Fibroblast of skin of abdomen (primary cell): ENCODE measurements around the gene GLCE.
A peak's percentile ranks its signal among the peaks of the same experiment; 100 is the strongest.

Experiments
- DNase-seq: peaks from one replicate; pipeline ENCODE4 v3.0.0-alpha.2; 2013

Gene GLCE

DNA sequence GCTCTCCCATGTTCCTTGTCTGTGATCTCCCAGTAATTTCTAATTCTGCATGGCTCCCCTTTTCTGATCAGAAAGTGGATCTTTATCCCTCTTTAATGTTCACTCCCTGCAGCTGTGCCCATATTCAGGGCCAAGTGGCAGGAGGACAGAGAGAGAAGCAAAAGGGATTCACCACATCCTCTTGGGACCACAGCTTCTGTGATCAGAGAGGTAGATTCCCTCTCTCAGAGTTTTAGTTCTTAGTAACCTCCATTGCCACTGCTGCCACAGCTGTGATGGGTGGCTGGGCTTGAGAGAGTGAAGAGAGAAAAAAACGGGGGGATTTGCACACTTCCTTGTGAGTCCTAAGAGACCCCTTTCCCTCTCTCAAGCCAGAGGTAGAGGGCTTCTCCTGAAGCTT is 49.2 kb downstream of the GLCE start:
- DNase-seq = no peak

DNA sequence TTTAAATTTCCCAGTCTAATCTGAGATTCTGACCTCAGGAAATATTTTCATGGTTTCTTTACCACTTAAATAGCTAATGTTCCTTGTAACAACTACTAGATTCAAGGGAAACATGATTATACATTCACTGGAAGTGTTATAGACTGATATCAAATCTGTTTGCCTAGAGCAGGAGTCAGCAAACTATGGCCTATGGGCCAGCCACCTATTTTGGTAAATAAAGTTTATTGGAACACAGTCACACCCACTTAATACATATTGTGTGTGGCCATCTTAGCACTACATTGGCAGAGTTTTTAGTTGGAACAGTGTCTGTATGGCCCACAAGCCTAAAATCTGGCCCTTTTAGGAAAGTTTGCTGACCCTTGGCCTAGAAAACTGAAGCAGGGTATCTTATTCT is 50.1 kb downstream of the GLCE start:
- no peak for DNase-seq

DNA sequence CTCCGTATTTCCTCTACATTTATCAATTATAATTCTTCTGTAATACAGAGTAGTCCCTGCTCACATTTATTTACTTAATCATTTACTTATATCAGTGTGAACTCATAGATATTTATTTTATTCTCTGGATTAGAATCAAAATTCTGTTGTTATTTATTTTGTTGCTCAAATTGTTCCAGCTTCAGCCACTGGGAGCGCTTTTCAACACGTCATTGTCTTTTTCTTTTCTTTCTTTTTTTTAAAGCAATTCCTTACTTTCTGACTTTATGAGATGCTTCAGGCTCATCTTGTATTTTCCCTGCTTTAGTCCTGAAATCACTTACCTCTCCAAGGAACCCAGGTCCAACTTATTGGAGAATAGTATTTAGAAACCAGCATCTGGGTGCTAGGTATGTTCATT is 53.4 kb downstream of the GLCE start:
- no peak for DNase-seq

DNA sequence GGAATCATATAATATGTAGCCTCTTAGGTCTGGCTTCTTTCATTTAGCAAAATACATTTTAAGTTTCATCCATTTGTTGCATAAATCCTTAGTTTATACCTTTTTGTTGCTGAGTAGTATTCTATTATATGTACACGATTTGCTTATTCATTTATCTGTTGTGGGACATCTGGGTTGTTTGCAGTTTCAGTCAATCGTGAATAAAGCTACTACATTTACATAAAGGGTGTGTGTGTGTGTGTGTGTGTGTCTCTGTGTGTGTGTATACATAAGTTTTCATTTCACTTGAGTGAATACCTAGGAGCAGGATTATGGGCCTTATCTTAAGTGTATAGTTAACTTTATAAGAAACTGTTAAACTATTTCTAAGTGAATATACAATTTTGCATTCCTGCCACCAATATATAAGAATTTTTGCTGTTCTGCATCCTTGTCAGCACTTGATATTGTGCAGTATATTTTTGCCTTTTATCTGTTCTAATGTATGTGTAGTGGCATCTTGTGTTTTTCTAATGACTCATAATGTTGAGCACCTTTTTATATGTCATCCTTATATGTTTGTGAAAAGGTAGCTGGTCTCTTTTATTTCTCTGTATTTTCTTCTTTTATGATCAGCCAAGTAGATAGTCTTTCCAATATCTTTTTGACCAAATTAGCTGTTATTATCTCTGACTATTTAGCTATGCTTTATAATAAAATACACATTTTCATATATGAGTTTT is 55.0 kb downstream of the GLCE start:
- DNase-seq = no peak

DNA sequence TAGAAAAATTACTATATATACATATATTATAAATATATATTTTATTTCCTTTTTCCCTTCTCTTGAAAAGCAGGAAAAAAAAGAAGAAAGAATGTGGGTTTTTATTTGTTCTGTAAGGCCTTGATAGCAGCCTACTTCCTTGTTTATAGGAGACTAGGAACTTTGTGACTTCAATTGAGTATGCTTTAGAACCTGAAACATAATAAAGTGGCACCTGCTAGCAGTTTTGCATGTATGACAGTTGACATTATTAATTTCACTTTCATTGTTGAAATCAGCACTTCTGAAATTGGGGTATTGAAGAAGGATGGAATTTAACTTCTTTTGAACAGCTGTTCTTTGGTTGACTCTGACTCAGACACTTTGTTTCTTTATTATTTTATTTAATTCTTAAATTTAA is 56.9 kb downstream of the GLCE start:
- DNase-seq = no peak

DNA sequence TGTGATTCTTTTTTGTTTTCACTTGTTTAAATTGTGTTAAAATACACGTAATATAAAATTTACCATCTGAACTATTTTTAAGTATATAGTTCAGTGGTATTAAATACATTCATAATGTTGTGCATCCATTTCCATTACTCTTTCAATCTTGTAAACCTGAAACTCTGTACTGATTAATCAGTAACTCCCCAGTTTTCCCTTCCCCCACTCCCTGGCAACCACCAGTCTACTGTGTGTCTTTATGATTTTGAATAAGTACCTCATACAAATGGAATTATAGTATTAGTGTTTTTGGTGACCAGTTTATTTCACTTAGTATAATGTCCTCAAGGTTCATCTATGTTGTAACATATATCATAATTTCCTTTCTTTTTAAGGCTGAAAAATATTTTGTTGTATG is 59.3 kb downstream of the GLCE start:
- DNase-seq = no peak

DNA sequence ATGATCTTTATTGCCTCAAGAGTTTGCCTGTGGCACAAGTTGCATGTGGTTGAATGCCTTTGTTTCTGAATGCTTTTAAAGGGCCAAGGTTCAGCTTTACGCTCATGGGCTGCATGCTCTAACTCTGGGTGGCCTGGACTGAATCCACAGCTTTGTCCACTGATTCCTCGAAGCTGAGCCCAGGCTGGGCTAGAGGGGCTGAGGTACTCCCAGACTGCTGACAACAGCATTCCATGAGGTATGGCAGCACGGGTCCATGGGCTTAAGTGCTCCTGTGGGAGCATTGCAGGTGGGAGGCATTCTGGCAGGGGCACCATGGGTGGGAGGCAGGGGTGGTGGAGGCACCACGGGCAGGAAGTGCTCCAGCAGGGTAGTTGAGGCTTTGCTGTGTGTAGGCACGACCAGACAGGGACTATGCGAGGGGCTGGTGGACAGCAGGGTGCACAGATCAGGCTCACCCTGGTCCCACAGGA is 61.6 kb downstream of the GLCE start:
- no peak for DNase-seq

DNA sequence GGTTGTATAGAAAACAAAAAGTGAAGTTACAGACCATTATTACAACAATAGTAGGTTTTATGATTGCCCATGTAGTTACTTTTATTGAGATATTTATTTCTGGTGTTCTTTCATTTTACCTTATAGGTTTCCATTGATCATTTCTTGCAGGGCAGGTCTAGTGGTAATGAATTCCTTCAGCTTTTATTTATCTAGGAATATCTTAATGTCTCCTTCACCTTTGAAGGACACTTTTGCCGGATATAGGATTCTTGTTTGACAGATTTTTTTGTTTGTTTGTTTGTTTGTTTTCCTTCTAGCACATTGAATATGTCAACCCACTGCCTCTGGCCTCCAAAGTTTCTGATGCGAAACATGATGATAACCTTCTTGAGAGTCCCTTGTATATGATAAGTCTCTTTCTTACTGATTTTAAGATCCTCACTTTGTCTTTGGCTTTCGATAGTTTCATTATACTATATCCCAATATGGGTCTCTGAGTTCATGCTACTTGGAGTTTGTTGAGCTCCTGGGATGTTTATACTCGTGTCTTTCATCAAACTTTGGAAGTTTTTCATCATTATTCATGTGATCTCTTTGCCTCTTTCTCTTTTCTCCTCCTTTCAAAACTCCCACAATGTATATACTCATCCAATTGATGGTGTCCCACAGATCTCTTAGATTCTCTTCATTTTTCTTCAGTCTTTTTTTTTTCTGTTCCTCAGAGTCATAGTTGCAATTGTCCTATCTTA is 62.8 kb downstream of the GLCE start:
- no peak for DNase-seq

DNA sequence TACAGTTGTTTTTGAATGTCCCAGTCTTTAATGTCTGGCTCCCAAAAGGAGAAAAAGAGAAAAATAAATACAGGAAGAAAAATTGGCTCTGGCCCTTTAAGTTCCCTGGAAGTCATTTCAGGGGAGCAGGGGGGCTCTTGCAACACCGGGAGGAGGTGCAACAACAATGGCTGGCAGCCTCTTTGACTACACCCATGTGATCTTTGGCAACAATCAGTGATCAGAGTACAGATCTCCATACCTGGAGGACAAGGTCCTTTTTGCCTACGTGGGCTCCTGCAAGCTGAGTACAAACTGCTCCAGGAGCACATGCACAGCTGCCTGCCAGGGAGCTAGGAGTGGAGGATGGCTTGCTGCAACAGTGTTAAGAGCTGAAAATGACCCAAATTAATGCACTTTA is 63.9 kb downstream of the GLCE start:
- no peak for DNase-seq

DNA sequence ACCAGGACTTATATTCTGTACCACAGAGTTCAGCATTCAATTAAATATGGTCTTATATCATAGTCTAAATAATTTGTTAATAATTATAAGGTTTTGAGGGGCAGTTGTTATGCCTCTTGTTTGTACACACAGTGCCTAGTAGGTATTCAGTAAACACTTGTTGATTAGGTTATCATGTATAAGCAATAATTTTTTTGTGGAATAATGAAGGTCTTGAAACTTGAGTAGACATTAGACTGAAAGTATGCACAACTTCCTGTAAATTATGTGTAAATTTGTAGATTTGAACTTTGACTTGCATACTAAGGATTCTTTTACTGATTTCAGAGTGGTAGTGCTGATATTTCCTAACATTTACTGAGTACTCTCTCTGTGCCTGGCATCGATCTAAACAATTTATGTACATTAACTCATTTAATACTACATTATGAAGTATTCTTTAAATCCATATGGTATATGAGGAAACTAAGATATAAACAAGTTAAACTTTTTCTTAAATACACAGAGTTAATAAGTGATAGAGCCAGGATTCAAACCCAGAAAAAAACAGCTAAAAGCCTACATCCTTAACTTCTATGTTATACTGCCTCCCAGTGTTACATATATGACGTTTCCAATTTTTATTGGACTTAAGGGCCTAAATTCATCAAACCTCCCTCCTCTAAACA is 65.1 kb downstream of the GLCE start:
- peak; percentile 28 for DNase-seq

DNA sequence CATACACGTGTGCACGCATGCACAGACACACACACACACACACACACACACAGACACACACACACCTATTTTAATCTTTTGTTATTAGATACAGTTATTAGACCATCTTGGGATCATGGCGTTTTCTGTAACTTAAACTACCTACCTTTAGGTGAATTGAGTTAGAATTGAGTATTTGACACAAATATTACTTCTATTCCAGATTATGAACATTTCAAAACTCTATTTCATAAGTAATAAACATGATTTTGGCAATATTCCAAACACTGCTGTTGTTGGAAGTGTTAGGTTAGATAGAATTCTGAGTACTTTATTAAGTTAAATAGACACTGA is 65.6 kb downstream of the GLCE start:
- DNase-seq = no peak

DNA sequence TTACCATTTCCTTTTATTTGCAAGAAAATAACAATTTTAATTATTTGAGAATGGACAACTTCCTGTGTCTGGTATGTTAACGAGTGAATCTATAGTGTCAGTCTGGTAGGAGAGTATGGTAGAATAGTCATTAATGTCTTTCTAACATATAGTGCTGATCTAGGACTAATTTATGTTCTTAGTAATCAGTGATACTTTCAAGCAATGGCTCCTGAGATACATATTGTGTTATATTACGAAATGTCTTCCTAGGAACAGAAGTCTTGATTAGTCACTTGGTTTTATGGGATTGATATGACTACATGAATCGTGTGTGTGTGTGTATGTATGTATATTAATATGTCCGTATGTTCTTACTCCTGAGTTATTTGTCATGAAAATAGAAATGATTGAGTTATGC is 71.7 kb downstream of the GLCE start:
- DNase-seq = peak; percentile 24

DNA sequence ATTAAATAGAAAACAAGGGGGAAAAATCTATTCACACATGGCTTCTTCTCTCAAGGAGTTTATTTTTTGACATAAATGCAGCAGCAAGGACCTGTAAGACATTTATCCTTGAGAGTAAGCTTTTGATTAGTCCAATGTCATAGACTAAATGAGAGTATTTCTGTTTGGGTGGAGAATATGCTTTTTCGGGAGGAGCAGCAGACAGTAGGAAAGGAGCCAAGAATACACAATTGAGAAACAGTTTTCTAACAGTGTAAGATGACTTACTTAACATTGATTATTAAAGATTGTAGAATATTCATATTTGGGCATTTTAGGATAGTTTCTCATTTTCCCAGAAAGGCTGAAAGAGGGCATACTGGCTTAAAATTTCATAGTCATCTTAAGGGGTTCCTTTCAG is 72.3 kb downstream of the GLCE start:
- DNase-seq = no peak

DNA sequence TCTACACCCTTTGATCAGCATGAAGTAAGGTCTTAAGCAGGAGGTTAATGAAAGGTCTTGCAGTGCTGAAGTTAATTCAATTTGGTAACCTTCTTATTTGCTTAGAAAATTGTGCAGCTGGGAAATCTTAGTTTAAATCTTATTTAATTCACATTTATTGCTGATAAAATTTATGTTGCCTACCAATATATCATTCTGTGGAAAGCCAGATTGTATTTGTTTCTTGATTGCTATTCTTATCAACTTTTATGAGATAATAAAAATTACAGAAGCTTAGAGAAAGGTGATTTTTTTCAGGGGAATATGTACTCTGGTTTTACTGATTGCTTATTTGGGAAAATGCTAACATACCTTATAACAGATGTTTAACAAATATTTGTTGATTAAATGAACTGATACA is 74.2 kb downstream of the GLCE start:
- DNase-seq = no peak

DNA sequence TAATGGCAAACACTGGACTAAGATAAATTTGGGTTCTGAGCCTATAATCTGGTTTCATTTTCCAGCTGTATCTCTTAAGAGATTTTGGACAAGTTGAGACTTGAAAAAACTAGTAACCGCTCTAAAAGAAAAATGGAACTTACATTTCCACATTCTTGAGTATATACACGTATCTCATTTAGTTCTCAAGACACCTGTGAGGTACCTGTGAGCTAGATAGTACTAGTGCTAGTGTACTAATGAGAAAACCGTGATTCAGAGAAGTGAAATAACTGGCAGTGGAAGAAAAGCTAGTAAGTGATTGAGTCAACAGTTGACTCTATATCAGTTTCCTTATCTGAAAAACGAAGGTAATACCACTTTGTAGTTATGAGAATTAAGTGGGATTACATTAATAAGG is 76.1 kb downstream of the GLCE start:
- no peak for DNase-seq

DNA sequence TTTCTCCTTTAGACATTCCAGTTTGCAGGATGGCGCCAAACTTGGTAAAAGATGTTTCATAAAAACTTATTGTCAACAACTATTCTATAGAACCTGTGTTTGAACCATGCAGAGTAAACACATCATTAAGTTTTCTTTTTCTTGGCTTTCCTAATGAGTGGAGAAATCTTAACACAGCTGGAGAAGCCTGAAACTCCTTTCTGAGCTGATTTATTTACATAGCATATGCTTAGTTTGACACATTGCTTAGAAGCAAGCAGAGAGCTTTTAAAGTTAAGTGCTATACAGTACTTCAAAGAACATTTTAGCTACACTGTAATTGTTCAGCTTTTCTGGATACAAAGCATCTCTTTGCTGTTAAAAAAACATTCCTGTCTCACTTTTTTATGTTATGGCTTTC is 77.3 kb downstream of the GLCE start:
- DNase-seq = no peak

DNA sequence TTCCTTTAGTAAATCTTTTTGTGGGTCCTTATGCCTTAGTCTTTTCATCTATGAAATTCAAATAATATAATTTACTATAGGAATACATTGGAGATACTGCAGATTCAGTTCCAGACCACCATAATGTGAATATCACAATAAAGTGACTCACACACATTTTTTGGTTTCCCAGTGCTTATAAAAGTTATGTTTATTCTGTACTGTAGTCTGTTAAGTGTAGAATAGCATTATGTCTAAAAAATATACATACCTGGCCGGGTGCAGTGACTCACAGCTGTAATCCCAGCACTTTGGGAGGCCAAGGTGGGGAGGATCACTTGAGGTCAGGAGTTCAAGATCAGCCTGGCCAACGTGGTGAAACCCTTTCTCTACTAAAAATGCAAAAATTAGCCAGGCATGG is 84.4 kb downstream of the GLCE start:
- peak; percentile 7 for DNase-seq

DNA sequence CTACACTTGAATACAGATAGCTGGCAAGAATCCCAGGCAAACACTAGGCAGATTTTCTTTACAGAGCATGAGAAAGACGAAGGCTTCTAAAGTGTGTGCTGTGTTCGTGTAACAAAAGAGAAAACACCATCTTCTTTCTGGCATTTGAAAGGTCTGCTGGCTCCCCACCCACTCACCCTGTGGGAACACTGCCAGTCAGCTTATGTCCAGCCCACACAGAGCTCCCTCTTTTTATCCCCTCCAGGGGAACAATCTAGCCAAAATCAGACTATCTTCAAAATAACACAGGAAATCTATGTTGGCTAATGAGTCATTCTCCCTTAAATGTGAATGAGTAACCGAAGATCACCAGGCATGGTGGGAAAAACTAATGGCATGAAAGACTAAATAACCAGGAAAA is 92.7 kb downstream of the GLCE start:
- peak; percentile 83 for DNase-seq

DNA sequence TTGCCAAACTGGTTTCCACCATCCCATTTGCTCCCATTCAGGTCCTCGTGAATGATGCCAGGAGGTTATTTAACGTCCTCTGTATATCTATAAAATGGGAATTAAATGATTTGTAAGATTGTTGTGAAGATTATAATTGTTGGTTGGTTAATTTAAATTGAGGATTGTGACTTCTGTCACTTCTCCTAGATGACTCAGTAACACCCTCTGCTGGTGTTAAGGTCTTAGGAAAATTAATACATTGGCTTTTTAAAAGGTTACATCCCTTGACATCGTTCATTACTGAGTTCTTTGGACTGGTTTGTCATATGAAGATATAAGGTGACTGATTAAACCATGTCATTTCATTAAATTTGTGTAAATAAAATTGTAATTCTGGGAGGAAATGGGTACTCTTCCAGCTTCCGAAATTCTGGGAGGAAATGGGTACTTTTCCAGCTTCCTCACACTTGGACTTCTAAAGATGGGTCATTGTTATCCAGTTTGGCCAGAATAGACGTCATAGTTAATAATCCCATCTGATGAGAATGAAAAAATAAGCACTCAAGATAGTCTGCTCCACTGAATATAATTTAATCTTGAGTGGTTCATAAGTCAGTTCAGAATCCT is 105.0 kb downstream of the GLCE start:
- DNase-seq = peak; percentile 18

DNA sequence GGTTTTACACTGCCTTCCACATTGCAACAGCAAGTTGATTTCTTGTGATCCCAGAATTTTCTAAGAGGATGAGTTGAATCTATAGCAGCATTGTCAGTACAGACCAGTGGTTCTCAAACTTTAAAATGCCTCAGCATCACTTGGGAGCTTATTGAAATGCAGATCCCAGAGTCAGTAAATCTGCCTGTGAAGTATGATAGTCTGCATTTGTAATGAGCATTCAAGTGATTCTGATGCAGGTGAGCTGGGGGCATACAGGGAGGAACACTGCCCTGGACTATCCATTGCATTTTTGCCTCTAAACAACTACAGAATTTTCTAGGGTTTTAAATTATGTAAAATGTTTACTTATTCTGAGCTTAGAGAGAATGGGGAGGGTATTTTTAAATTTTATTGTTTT is 110.8 kb downstream of the GLCE start:
- no peak for DNase-seq

DNA sequence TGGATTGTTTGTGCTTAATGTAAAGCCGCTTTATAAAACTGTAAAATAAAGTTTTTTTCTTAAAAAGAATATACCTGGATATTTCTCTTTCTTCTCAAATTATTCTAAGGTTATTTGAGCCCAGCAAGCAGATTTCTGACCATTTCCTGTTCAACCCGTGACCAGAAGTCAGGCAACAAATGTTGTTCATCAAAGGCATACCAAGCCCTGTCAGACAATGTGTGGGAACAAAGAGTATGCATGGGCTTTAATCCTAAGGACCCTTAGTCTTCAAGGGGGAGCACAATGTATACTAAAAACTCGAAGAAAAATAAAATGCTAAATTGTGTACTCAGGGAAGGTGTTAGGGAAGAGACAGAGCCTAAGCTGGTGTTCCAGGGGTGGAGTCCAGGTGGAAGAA is 111.7 kb downstream of the GLCE start:
- DNase-seq = no peak

DNA sequence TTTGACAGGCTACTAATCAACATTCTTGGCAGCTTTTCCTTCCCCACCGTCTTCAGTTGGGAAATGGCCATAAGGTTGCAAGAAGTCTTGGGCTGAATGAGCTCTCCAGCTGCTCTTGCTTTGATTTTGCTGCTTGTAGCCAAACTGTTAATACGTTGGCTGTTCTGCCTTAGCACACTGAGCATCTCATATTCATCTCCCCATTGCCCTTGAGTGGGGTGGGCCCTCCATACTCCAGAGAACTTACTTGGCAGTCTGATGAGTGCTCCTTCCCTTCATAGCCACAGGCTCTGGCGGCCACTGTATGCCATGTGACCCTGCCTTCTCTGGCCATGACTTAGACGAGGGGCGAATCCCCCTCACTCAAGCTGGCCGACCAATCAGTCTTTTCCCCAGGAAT is 112.5 kb downstream of the GLCE start:
- DNase-seq = no peak

DNA sequence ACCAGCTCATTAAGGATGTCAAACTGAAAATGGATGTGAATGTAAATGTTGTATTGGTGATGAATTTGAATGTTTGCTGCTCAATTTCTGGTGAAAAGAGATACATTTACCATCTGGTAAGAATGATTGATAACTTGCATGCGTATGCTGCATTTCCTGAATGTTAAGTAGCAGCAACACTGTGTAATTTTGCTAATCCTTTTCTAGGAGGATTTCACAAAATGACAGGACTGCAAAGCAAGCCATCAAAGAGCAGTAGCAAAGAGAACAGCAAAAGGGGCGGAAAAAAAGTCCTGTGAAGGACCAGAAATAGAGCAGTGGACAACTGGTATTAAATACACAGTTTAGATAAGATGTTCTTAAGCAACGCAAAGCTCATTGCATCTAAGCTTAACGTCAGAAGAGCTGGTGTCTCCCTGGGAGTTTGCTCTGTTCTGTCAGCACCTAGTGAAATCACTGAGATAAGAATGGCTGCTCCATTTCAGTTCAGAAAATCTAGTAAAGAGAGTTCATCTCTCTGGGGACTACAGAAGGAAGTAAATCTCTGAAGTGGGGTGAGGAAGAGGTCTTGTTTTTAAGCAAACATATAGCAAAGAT is 114.7 kb downstream of the GLCE start:
- DNase-seq = no peak
